ENCODE data around the gene EPS8.
"Not testable (repeated sequence)": the region's sequence is repeated elsewhere in the genome, so short reads cannot be mapped to it uniquely, and the experiment has no call there.

EPS8 gene

GRCh38 chr12:15752785-15753184 lies 36.4 kb downstream of the EPS8 start:
- DNase-seq = no peak

- no peak for DNase-seq
Observed at GRCh38 chr12:15751741-15752140, 37.4 kb downstream of the EPS8 start.

- no peak for DNase-seq
Observed at GRCh38 chr12:15749937-15750336, 39.3 kb downstream of the EPS8 start.

- DNase-seq = not testable (repeated sequence)
Observed at GRCh38 chr12:15741870-15742269, 47.3 kb downstream of the EPS8 start.

GRCh38 chr12:15741082-15741481 lies 48.1 kb downstream of the EPS8 start:
- DNase-seq = no peak

GRCh38 chr12:15740389-15740788 lies 48.8 kb downstream of the EPS8 start:
- not testable (repeated sequence) for DNase-seq

GRCh38 chr12:15738438-15739015 lies 50.7 kb downstream of the EPS8 start:
- no peak for DNase-seq

- no peak for DNase-seq
Observed at GRCh38 chr12:15735837-15736615, 53.2 kb downstream of the EPS8 start.

GRCh38 chr12:15733136-15733535 lies 56.1 kb downstream of the EPS8 start:
- no peak for DNase-seq

GRCh38 chr12:15732341-15733061 lies 56.7 kb downstream of the EPS8 start:
- DNase-seq = no peak

- no peak for DNase-seq
Observed at GRCh38 chr12:15731940-15732339, 57.2 kb downstream of the EPS8 start.

- no peak for DNase-seq
Observed at GRCh38 chr12:15729097-15729496, 60.1 kb downstream of the EPS8 start.

GRCh38 chr12:15728118-15728598 lies 61.0 kb downstream of the EPS8 start:
- DNase-seq = no peak

GRCh38 chr12:15726878-15727150 lies 62.4 kb downstream of the EPS8 start:
- no peak for DNase-seq

GRCh38 chr12:15726027-15726877 lies 62.9 kb downstream of the EPS8 start:
- DNase-seq = no peak

- no peak for DNase-seq
Observed at GRCh38 chr12:15722951-15723350, 66.2 kb downstream of the EPS8 start.

- DNase-seq = no peak
Observed at GRCh38 chr12:15721316-15722115, 67.7 kb downstream of the EPS8 start.

- no peak for DNase-seq
Observed at GRCh38 chr12:15720295-15720694, 68.9 kb downstream of the EPS8 start.

GRCh38 chr12:15719230-15719629 lies 70.0 kb downstream of the EPS8 start:
- no peak for DNase-seq

- no peak for DNase-seq
Observed at GRCh38 chr12:15717940-15718567, 71.1 kb downstream of the EPS8 start.

GRCh38 chr12:15716581-15716980 lies 72.6 kb downstream of the EPS8 start:
- DNase-seq = no peak

GRCh38 chr12:15714256-15714655 lies 74.9 kb downstream of the EPS8 start:
- DNase-seq = no peak
